HG02623 (cell line): ENCODE results near the gene SYNJ2.

Experiments
- ATAC-seq: cut with Tn5 transposase; IDR thresholded peaks from one replicate; pipeline ENCODE4 v1.9.1; 2021; ENCODE audit warnings: moderate library complexity; ENCODE audit not compliant: unreplicated experiment

The SYNJ2 gene

DNA sequence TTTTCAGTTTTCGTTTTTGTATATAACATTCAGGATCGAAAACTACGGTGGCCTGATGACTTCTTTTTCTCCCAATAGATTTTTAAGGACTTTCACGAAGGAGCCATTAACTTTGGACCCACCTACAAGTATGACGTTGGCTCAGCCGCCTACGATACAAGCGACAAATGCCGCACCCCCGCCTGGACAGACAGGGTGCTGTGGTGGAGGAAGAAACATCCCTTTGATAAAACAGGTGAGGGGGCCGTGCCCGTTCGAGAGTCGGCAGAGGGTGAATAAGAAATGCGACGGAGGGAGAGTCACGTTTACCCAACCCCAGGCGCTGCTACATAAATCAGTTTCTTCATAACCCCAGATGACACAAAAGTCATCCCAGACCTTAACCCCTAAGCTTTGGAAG is 94.9 kb downstream of the SYNJ2 start:
- no peak for ATAC-seq

DNA sequence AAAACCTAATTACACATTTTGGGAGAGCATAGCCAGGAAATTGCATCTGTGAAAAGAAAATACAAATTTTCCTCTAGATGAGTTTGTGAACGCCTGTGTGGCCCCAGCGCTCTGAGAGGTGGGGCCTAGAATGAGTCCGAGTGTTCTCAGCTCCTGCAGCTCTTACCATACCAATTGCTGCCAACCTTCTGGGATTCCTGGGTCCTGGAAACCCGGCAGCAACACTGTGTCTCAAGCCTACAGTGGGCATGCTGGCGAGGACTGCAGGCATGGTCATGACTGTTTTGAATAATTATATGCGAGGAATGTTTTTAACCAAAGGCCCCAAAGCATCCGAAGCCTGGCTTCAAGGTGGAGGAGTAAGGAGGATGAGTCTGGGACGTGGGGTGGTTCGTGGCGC is 96.0 kb downstream of the SYNJ2 start:
- ATAC-seq = no peak

DNA sequence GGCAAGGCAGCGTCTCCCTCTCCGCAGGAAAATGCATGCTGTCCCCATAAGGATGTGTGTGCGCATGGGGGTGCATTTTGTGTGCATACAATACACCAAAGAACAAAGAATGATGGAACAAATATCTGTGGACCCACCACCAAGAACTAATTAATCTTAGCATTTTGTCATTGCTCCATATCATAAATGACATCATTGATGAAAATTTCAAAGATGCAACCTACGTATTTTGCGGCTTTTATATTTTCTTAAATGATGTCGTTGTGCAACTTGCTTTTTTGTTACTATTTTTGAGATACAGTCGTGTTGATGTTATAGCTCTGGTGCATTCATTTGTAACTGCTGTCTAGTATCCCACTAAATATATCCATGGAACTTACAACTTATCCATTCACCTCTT is 96.7 kb downstream of the SYNJ2 start:
- no peak for ATAC-seq

DNA sequence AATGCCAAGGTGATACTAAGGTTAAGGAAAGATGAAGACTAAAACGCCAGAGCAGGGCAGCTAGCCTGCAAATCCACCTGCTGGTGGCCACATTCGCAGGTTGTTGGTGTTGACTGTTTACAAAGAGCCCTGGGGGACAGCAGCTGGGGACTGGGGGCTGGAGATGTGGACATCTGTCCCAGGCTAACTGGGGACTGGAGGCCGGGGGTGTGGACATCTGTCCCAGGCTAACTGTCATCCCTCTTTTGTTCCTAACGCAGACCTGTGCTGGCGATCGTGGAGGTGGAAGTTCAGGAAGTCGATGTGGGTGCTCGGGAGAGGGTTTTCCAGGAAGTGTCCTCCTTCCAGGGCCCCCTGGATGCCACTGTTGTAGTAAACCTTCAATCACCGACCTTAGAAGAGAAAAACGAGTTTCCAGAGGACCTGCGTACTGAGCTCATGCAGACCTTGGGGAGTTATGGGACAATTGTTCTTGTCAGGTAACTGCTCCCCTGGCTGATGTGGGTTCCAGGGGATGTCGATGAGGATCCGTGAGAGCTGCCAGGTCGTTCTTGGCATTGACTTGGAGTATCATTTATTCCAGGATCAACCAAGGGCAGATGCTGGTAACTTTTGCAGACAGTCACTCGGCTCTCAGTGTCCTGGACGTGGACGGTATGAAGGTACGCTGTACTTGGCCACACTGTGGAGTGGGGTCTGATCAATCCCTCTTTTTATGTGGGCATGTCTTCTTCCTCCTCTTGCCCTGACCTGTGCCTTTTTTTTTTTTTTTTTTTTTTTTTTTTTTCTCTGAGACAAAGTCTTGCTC is 99.4 kb downstream of the SYNJ2 start:
- ATAC-seq = no peak

DNA sequence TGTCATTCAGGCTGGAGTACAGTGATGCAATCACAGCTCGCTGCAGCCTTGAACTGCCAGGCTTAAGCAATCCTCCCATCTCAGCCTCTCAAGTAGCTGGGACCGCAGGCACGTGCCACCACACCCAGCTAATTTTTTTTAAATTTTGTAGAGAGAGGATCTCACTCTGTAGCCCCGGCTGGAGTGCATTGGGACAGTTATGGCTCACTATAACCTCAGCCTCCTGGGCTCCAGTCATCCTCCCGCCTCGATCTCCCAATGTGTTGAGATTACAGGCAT is 99.9 kb downstream of the SYNJ2 start:
- ATAC-seq = no peak

DNA sequence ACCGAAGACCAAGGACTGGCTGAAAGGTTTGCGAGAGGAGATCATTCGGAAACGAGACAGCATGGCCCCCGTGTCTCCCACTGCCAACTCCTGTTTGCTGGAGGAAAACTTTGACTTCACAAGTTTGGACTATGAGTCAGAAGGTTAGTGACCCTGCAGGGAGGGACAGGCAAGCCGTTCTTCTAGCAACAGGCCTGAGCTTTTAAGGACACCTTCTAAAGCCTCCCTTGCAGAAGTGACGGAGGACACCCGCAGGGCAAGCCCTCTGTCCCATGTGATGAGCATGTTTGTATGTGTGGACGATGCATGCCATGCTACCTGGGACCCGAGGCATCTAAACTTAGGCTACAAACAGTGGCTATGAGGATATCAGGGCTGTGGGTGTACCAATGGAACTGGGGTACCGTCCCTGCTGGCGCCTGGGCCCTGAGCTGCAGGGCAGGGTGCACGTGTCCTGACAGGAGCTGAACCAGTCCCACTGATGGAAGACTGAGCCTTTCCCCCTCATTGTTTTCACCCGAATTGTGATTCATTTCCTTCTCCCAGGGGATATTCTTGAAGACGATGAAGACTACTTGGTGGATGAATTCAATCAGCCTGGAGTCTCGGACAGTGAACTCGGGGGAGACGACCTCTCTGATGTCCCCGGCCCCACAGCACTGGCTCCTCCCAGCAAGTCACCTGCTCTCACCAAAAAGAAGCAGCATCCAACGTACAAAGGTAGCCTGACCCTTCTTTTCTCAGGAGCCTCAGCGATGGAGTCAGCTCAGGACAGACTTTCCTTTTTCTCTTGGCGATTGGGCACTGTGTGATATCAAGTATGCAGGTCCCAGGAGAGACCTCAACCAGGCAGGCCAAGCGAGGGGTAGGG is 102.0 kb downstream of the SYNJ2 start:
- no peak for ATAC-seq

DNA sequence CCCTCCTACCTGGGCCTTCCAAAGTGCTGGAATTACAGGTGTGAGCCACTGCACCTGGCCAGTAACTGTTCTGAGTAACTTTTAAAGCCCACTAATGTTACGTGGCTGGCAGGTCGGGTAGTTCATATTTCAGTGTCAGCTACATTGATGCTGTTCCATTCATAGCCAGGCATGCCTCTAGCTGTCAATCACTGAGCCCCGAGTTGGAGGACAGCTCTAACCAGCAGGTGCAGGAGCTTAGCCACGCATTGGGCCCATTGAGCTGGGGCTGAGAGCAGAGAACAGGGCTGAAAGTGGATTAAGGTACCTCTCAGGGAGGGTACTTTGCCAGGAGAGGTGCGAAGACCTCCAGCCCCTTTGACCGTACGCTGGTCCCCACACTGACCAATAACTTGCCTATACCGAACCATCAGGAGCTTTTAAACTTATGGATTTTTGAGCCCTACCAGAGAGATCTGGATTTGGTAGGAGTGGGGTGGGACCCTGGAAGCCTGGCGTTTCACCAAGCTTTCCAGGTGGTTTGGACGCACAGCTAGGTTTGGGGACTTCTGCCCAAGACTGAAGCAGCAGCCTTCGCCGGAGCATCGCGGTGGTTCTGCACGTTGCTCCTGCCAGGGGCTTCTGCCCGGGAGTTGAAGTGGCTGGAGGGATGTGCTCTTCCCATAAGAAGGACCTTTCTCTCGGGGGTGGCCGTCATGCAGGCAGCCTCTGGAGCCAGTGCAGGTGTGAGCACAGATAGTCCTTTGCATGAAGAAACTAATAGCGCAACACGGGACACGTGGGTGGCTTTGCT is 103.8 kb downstream of the SYNJ2 start:
- ATAC-seq = no peak

DNA sequence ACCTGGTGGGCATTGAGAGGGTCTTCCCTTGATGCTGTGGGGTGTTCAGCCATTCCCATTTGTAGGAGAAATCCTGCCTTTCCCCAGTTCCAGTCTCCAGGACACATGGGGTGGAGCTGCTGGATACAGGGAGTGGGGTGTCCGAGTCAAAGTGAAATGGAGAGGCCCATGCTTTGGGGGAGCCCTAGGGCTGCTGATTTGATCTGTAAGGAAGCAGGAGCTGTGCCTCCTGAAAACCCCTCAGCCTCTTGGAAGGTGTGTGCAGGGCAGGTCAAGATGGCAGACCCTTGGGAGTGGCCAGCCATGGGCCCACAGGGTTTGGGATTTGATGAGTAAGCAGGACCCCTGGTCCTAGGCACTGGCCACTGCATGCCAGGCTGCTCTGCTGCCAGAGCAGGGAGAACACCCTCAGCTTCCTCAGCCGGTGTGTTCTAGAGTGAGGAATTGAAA is 104.4 kb downstream of the SYNJ2 start:
- no peak for ATAC-seq

DNA sequence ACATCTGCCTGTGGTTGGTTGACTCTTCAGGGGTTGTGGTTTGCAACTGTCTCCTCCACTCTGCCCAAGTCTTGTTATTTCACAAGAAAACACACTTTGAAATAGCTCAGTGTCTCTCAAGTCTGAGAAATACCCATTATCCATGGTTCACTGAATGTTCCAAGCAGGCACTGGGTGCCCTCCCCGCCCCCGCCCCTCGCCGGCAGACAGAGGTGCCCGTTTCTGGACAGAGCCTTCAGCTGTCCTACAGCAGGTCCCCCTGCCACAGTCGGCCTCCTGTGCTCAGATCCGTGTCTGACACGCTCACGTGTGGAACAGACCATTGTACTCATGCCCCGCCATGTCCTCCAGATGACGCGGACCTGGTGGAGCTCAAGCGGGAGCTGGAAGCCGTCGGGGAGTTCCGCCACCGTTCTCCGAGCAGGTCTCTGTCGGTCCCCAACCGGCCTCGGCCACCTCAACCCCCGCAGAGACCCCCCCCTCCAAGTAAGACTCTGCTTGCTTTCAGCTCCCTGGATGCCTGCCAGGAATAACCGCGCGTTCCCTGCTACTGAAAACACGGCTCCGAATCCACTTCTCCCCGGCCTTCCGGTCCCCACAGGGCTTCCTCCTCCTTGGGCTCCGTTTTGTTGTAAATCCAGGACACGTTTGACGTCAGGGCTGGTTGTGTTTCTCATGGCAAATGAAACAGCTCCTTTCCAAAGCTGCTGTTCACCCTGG is 105.0 kb downstream of the SYNJ2 start:
- no peak for ATAC-seq

DNA sequence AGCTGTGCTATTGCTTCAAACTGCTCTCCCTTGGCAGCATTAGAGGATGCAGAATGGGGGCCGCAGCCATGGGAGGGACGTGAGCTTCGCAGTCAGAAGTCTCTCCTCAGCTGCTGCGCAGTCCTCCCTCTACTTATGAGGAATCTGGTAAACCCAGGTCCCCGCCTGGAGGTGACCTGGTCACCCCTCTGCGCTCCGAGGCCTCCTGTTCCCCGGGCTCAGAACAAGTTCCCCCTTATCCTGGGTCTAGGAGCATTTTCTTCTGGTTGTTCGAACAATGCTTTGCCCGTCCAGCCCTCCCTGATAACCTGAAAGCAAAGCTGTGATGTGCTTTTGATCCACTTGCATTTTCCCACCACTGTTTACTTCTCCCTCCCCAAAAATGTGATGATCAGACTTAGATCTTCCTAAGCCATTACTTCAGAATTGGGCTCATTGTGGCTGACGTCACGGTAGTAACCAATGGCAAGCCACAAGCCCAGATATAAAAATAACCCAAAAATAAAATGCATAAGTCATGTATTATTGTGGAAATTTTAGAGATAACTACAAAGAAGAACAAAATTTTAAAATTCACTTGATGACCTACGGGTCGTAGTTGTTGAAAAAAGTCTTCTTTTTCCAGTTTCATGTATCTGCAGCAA is 105.7 kb downstream of the SYNJ2 start:
- no peak for ATAC-seq

DNA sequence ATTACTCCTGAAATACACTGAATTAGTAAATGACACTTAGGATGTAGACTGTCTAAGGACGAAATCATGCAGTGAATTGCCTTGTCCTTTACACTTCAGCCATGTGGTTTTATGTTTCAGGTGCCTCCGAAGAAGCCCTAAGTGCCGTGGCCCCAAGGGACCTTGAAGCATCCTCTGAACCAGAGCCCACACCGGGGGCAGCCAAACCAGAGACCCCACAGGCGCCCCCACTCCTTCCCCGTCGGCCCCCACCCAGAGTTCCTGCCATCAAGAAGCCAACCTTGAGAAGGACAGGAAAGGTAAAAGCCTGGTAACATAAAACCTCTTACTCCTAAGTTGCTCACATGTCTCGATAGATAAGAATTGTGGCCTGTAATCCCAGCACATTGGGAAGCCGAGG is 111.1 kb downstream of the SYNJ2 start:
- no peak for ATAC-seq

DNA sequence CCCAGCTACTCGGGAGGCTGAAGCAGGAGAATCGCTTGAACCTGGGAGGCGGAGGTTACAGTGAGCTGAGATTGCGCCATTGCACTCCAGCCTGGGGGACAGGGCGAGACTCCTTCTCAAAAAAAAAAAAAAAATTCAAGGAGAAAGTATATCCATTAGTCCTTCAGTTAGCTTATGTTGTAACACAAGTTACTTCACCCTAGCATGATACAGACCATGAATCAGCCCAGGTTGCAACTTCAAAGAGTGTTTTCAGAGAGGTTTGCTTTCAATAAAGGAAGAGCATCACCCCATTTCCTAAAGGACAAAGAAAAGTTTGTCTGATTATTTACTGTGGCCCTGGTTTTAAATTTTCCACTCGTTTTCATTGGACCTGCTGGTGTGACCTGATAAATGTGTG is 113.4 kb downstream of the SYNJ2 start:
- no peak for ATAC-seq

DNA sequence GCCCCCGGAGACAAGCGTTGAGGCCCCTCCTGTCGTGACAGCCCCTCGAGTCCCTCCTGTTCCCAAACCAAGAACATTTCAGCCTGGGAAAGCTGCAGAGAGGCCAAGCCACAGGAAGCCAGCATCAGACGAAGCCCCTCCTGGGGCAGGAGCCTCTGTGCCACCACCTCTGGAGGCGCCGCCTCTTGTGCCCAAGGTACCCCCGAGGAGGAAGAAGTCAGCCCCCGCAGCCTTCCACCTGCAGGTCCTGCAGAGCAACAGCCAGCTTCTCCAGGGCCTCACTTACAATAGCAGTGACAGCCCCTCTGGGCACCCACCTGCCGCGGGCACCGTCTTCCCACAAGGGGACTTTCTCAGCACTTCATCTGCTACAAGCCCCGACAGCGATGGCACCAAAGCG is 114.0 kb downstream of the SYNJ2 start:
- no peak for ATAC-seq

DNA sequence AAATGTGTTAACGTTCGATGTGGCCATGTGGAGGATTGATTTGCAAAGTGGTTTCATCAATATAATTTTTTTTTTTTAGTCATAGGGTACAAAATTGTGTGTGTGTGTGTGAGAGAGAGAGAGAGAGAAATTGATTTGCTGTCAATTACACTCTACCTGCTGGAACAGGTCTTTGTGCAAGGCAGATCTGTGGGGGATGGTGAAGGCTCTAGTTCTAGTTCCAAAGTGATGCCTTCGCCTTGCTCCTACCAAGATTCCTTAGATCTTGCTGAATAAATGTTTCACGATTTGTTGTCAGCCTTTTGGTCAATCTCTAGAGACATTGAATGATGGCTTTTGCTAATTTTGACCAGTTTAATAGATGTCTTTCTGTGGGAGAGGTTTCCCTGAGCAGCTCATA is 121.6 kb downstream of the SYNJ2 start:
- ATAC-seq = no peak

DNA sequence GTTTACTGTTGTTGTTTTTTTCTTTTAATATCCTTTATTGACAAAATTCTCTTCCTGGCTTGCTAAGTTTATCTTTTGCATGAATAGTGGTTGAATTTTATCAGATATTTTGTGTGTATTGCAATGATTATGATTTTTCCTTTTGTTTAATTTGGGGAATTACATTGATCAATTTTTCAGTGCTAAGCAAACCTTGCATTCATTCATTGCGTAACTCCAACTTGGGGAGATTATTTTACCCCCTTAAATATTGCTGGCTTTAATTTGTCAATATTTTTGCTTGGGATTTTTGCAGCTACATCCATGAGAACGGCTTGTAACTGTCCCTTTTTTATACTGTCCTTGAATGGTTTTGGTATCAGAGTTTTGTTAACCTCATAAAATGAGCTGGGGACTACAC is 123.0 kb downstream of the SYNJ2 start:
- no peak for ATAC-seq

DNA sequence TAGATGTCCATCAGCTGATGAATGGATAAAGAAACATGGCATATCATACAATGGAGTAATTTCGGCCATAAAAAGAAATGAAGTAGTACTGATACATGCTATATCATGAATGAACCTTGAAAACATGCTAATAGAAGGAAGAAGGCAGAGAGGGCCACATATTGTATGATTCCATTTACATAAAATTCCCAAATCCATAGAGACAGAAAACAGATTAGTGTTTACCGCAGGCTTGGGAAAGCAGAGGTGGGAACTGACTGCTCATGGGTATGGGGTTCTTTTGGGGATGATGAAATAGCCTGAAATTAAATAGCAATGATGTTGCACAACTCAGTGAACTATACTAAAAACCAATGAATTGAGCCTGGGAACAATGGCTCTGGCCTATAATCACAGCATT is 128.1 kb downstream of the SYNJ2 start:
- no peak for ATAC-seq

DNA sequence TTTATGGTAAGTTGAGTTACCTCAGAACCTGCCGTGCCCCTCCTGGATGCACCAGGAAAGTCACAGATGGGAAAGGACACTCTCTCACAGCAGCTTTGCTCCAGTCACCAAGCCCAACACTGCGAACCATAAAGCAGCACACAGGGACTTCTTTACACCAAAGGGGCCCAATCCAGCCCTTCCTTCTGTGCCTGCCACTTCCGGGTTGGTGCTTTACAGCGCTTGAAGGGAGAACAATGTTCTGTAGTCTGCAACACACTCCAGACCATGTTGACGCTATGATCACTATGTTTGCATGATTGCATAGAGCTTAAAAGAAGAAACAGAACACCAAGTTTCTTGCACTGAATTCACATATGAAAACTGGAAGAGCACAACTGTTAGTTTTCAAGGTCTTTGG is 129.3 kb downstream of the SYNJ2 start:
- ATAC-seq = no peak

DNA sequence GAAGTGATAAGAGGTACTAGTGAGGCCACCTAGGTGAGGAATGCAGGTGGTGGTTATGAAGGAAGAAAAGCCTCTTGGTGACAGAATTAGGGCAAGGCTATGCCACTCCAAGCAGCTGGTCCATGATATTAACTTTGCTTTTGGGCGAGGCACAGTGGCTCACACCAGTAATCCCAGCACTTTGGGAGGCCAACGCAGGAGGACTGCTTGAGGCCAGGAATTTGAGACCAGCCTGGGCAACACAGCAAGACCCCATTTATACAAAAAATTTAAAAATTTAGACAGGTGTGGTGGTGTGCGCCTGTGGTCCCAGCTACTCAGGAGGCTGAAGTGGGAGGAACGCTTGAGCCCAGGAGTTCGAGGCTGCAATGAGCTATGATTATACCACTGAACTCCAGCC is 130.3 kb downstream of the SYNJ2 start:
- ATAC-seq = no peak

DNA sequence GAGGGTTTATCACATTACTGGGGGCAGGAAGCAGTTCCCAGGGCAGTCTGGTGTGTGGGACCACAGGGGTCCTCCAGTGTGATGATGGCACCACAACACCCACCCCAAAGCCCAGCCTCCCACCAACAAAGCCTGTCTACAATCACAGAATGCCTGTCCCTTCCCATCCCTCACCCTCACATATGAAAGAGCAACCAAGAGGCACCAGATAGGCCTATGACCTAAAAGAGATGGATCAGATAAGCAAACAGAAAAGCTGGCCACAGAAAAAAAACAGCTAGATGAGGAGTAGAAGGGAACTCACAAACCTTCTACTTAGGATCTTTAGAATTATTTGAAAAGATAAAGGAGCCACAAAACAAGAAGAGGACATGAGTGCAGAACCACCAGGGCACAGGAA is 132.1 kb downstream of the SYNJ2 start:
- no peak for ATAC-seq

DNA sequence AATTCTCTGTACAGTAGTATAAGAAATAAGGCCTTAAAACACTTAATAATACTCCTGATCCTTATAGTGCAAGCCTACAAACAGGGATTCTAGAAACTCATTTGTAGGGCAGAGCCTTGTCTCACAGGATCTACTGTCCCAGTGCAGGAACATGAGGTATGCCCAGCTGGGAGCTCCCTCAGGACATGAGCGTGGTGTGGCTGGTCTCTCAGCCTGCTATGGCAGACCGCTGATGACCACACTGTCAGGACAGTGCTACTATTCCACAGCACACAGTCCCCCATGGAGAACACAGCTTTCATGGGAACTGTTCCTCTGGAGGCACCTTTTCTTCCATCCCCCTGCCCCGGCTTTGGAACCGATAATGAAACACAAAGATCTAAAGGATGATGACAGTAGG is 133.4 kb downstream of the SYNJ2 start:
- no peak for ATAC-seq

DNA sequence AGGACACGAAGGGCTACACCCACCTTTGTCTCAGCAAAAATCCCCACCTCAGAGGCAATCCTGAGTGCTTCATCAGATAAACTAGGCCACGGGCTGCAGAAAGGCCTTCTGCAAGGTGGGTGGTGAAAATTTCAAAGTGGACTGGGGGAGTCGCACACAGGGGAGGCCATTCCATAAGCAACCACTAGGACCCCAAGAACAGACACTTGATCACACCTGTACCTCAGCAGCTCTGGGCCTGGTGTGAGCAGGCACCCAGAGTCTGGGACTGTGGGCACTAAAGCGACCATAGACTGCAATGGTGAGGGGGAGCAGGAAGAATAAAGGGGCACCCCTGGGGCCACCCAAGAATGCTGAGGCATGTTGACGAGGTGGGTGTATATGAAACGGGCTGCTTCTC is 133.8 kb downstream of the SYNJ2 start:
- ATAC-seq = no peak
